Activated B cell treated with CpG ODN at 0.5 μM for 24 hours (primary cell): ENCODE measurements around the gene HDAC4. TPM values are rescaled to one million over a fixed set of nuclear protein-coding genes. Genes with fewer than 3 reads are reported as not detected.

Source experiments
- ATAC-seq: fragments of 200-7000 bp; cut with Tn5 transposase; one replicate; pipeline ENCODE4 v1.10.0; 2021; ENCODE audit warnings: low read depth, mild to moderate bottlenecking, moderate library complexity
- CTCF ChIA-PET: fragments of 350-600 bp; sonication (Branson Sonifier 250); formaldehyde crosslinking; loops from one replicate; lab custom pipeline; 2021; ENCODE audit warnings: antibody characterized with exemption; lab: Charles Lee
- POLR2A ChIA-PET: fragments of 350-600 bp; sonication (Branson Sonifier 250); formaldehyde crosslinking; loops from one replicate; lab custom pipeline; 2021; ENCODE audit warnings: antibody characterized with exemption; lab: Charles Lee
- DNase-seq: peaks from one replicate; pipeline ENCODE4 v3.0.0; 2022
- H3K27ac Mint-ChIP-seq: one replicate; pipeline ENCODE4 v1.8.0; 2020; ENCODE audit warnings: mixed read lengths
- H3K27me3 Mint-ChIP-seq: one replicate; pipeline ENCODE4 v1.8.0; 2021; ENCODE audit warnings: mixed read lengths
- H3K36me3 Mint-ChIP-seq: one replicate; pipeline ENCODE4 v1.8.0; 2021; ENCODE audit warnings: low read depth, mixed read lengths
- H3K4me1 Mint-ChIP-seq: one replicate; pipeline ENCODE4 v1.8.0; 2021; ENCODE audit warnings: mixed read lengths
- H3K4me3 Mint-ChIP-seq: one replicate; pipeline ENCODE4 v1.8.0; 2020; ENCODE audit warnings: mild to moderate bottlenecking, mixed read lengths
- H3K9me3 Mint-ChIP-seq: one replicate; pipeline ENCODE4 v1.8.0; 2020; ENCODE audit warnings: mixed read lengths
- intact Hi-C: fragments of 100-400 bp; cut with micrococcal nuclease; formaldehyde crosslinking; loops from one replicate; pipeline ENCODE4 v1.15.1; 2024
- total RNA-seq: library from RNA; stranded (reverse); gene quantifications from 2 replicates; pipeline ENCODE4 v1.2.3, GENCODE V29; 2022
- TF ChIP-seq, protein P1 (sequence below): fragments of 200-600 bp; IDR thresholded peaks from one replicate; pipeline ENCODE4 v1.8.0; 2022; ENCODE audit warnings: antibody characterized with exemption, mild to moderate bottlenecking

The HDAC4 gene
- total RNA-seq, 1 donor from 2014 or later, result 31.9 TPM

DNA sequence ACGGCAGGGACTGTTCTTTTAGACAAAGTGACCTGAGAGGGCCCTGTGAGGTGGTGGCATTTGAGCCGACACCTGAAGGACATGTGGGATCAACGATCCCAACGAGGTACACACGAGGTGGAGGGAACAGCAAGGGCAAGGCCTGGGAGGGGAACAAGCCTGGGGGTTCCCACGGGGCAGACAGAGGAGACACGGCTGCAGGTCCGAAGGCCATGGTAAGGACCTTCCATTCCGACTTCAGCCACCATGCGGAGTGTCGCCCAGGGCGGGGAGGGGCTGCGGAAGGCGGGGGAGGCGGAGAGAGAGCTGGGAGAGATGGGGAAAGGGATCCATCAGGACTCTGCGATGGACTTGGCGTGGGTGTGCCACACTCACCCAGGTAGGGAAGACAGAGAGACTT, 151.8 kb downstream of the HDAC4 start:
- Mint-ChIP-seq H3K4me1 (peaks cover 25% of the 10 kb centered on the region), H3K36me3 (no peaks in the 10 kb centered on the region), H3K27me3 (peaks cover 17% of the 10 kb centered on the region), H3K27ac (no peak overlapping the region), H3K4me3 (no peak overlapping the region), H3K9me3 (no peaks in the 10 kb centered on the region)
- ChIA-PET POLR2A (interaction anchor here (0.7 kb wide), 1 partner anchor 32 kb away, joined by 4 read pairs; no protein-coding TSS in a partner anchor), CTCF (no interaction called here)
- intact Hi-C loops, result no loop called here
- TF ChIP-seq, protein P1, sequence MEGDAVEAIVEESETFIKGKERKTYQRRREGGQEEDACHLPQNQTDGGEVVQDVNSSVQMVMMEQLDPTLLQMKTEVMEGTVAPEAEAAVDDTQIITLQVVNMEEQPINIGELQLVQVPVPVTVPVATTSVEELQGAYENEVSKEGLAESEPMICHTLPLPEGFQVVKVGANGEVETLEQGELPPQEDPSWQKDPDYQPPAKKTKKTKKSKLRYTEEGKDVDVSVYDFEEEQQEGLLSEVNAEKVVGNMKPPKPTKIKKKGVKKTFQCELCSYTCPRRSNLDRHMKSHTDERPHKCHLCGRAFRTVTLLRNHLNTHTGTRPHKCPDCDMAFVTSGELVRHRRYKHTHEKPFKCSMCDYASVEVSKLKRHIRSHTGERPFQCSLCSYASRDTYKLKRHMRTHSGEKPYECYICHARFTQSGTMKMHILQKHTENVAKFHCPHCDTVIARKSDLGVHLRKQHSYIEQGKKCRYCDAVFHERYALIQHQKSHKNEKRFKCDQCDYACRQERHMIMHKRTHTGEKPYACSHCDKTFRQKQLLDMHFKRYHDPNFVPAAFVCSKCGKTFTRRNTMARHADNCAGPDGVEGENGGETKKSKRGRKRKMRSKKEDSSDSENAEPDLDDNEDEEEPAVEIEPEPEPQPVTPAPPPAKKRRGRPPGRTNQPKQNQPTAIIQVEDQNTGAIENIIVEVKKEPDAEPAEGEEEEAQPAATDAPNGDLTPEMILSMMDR, result no peak
- ATAC-seq (no peak), DNase-seq (no peak)

DNA sequence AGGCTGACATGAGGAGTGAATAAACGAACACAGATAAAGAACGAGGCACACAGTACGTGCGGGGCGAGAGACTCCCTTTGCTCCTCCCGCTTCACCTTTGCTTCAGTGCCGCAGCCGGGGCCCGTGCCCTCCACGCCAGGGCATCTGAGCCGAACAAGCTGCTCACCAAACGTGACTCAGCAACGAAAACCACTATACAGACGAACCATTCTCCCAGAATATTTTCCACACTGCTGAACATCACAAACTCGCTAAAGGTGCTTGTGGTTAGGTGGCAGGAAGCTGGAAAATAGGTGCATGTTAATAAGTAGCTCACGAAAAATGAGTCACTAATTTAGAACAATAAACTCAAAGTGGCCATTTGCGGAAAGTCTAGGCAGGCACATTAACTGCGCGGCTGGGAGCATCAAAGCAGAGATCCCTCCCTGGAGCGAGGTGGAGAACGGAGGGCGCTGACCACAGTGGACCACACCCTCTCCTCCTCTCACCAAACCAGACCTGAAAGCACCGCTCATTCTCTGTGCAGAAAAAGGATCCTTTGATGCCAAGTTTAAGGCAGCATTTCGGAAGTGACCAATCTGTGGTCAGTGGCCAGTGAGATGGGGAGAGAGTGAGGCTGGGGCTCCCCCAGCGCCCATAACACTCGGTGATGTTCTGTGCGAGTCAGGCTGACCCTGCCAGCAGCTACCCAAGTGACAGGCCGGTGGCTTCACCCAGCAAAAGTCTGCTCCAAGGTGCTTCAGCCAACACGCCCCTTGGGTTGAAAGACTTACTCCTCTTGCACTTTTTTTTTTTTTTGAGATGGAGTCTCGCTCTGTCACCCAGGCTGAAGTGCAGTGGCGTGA, 153.2 kb downstream of the HDAC4 start:
- peaks cover 6% of the 10 kb centered on the region for H3K27me3 Mint-ChIP-seq
- TF ChIP-seq, protein P1, result no peak
- no peak overlapping the region for H3K4me3 Mint-ChIP-seq
- intact Hi-C loops, result no loop called here
- ATAC-seq (no peak), DNase-seq (no peak)
- H3K9me3 Mint-ChIP-seq, result no peaks in the 10 kb centered on the region
- H3K36me3 Mint-ChIP-seq, result no peaks in the 10 kb centered on the region
- H3K27ac Mint-ChIP-seq, result no peak overlapping the region
- ChIA-PET POLR2A (no interaction called here), CTCF (no interaction called here)
- H3K4me1 Mint-ChIP-seq, result peaks cover 11% of the 10 kb centered on the region

DNA sequence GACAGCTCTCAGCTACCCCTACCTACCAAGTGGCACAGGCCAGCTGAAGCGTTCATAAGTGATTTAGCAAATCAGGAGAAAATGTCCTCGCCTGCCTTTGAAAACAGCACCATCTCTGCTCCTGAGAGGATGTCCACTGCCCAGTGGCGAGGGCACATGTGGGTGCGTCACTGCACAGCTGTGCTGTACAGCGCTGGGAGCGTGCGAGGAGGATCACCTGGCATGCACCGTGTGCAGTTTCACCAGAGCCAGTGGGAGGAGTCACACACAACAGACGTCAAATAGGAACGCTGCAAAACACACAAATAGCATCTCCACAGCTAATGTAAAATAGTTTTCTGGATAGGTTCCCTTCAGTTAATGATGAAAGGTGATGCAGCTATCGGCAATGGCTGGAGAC, 154.1 kb downstream of the HDAC4 start:
- ATAC-seq (no peak), DNase-seq (no peak)
- peaks cover 4% of the 10 kb centered on the region for H3K27me3 Mint-ChIP-seq
- H3K4me1 Mint-ChIP-seq, result peaks cover 3% of the 10 kb centered on the region
- intact Hi-C loops, result no loop called here
- no peak overlapping the region for H3K4me3 Mint-ChIP-seq
- POLR2A ChIA-PET, result no interaction called here
- H3K27ac Mint-ChIP-seq, result no peak overlapping the region
- TF ChIP-seq, protein P1, result no peak
- H3K9me3 Mint-ChIP-seq, result no peaks in the 10 kb centered on the region
- H3K36me3 Mint-ChIP-seq, result no peaks in the 10 kb centered on the region
- CTCF ChIA-PET, result interaction anchor here (0.8 kb wide), 1 partner anchor 103 kb away, joined by 3 read pairs; no protein-coding TSS in a partner anchor

DNA sequence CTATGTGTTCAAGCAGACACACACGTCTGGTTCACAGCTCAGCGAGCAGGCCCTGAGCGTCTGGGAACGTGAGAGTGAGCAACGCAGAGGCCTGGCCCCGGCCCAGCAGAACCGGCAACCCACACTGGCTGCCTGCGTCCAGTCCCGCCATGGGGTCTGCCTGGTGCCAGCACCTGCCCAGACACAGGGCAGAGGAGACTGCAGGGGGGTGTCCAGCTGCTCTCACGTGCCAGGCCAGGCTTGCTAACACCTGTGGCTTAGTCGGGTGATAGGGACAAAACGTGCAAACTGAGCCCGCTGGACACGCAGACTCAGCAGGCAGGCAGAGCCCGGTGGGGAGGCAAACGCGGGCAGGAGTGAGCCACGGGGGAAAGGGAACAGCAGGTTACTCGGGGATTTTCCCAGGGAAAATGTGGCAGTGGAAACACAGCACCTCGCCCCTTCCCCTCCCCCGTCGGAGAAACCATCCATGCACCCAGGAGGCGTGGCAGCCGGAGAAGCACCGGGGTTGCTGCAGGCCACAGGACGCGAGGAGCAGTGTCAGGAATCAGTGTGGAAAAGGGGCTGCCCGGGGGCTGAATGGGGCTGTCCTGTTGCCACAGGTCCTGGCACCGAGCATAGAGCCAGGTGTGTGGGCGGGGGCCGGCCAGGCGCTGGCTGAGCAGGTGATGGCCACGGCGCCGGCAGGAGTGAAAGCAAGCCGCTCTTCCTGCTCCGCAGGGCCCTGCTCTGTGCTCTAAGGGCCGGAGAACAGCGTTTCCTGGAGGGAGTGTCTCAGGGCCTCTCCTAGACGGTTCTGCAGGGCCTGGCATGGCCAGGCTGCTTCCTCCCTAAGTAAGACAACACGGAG, 154.7 kb downstream of the HDAC4 start:
- Mint-ChIP-seq H3K27ac (no peak overlapping the region), H3K4me3 (no peak overlapping the region), H3K27me3 (peaks cover 2% of the 10 kb centered on the region), H3K9me3 (no peaks in the 10 kb centered on the region), H3K4me1 (peaks cover 2% of the 10 kb centered on the region), H3K36me3 (no peaks in the 10 kb centered on the region)
- CTCF ChIA-PET, result interaction anchor here (0.8 kb wide), 1 partner anchor 102 kb away, joined by 3 read pairs; no protein-coding TSS in a partner anchor
- POLR2A ChIA-PET, result no interaction called here
- ATAC-seq (no peak), DNase-seq (no peak)
- TF ChIP-seq, protein P1, result no peak
- intact Hi-C loops, result no loop called here

DNA sequence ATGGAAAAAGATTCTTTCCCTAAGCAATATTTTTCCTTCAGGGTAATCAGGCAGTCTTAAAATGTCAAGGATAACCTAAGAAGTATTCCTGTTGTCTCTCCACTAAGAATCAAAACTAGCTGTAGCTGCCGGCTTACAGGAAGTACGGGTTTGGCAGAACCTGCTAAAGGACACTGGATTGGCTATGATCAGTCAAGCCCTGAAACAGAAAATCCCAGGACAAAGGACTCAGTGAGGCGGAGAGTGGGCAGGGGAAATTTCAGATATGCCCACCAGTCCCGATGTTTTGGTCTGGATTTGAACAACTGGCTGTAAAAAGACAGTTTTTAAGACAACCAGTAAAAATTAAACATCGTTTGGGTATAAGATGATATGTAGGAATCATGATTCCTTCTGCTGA, 155.7 kb downstream of the HDAC4 start:
- peaks cover 2% of the 10 kb centered on the region for H3K27me3 Mint-ChIP-seq
- H3K4me1 Mint-ChIP-seq, result peaks cover 10% of the 10 kb centered on the region
- TF ChIP-seq, protein P1, result no peak
- DNase-seq, result no peak
- H3K36me3 Mint-ChIP-seq, result no peaks in the 10 kb centered on the region
- CTCF ChIA-PET, result no interaction called here
- intact Hi-C loops, result no loop called here
- POLR2A ChIA-PET, result no interaction called here
- no peaks in the 10 kb centered on the region for H3K9me3 Mint-ChIP-seq
- no peak for ATAC-seq
- no peak overlapping the region for H3K27ac Mint-ChIP-seq
- no peak overlapping the region for H3K4me3 Mint-ChIP-seq
